Measurements from ENCODE around the gene RXRA. TPM values are rescaled to one million over a fixed set of nuclear protein-coding genes. Genes with fewer than 3 reads are reported as not detected.
A peak's percentile ranks its signal among the peaks of the same experiment; 100 is the strongest.

The RXRA gene
- total and polyA plus RNA-seq, 3 experiments from 2014 or later = 2.1 to 10.0 (median 9.9) TPM

GRCh38 chr9:134357631-134358025, 31.4 kb downstream of the RXRA start:
- no peaks in the 10 kb centered on the region for H3K27me3 Mint-ChIP-seq
- H3K27ac Mint-ChIP-seq = no peak overlapping the region
- Histone ChIP-seq H3K27ac (ENCODE audit: low read depth, low read length) (no peak overlapping the region), H3K27me3 (ENCODE audit: insufficient read depth, low read length, poor library complexity, severe bottlenecking) (no peaks in the 10 kb centered on the region), H3K9me3 (ENCODE audit: low read length) (no peaks in the 10 kb centered on the region), H3K4me1 (ENCODE audit: insufficient read depth, low read length) (no peaks in the 10 kb centered on the region), H3K4me3 (ENCODE audit: low read length) (no peak overlapping the region), H3K36me3 (ENCODE audit: insufficient read depth, low read length) (no peaks in the 10 kb centered on the region)
- no peak overlapping the region for H3K4me3 Mint-ChIP-seq
- no peaks in the 10 kb centered on the region for H3K36me3 Mint-ChIP-seq
- H3K4me1 Mint-ChIP-seq = peaks cover 0 to 4% (median 0%) of the 10 kb centered on the region in 3 donors
- no peaks in the 10 kb centered on the region for H3K9me3 Mint-ChIP-seq
- no peak for DNase-seq
- ChIA-PET POLR2A (no interaction called here), CTCF (no interaction called here)

GRCh38 chr9:134358026-134358661, 31.9 kb downstream of the RXRA start:
- Mint-ChIP-seq H3K9me3 (no peaks in the 10 kb centered on the region), H3K27ac (no peak overlapping the region), H3K36me3 (no peaks in the 10 kb centered on the region), H3K4me1 (peaks cover 0 to 3% (median 0%) of the 10 kb centered on the region in 3 donors), H3K27me3 (no peaks in the 10 kb centered on the region), H3K4me3 (no peak overlapping the region)
- H3K27me3 ChIP-seq (ENCODE audit: insufficient read depth, low read length, poor library complexity, severe bottlenecking) = no peaks in the 10 kb centered on the region
- H3K4me3 ChIP-seq (ENCODE audit: low read length) = no peak overlapping the region
- ChIA-PET POLR2A (no interaction called here), CTCF (no interaction called here)
- no peak overlapping the region for H3K27ac ChIP-seq (ENCODE audit: low read depth, low read length)
- no peaks in the 10 kb centered on the region for H3K9me3 ChIP-seq (ENCODE audit: low read length)
- H3K4me1 ChIP-seq (ENCODE audit: insufficient read depth, low read length) = no peaks in the 10 kb centered on the region
- no peaks in the 10 kb centered on the region for H3K36me3 ChIP-seq (ENCODE audit: insufficient read depth, low read length)
- DNase-seq = no peak

- Mint-ChIP-seq H3K4me1 (peaks cover 0 to 2% (median 0%) of the 10 kb centered on the region in 3 donors), H3K4me3 (no peak overlapping the region), H3K36me3 (no peaks in the 10 kb centered on the region), H3K27ac (no peak overlapping the region), H3K9me3 (no peaks in the 10 kb centered on the region), H3K27me3 (no peaks in the 10 kb centered on the region)
- no peaks in the 10 kb centered on the region for H3K4me1 ChIP-seq (ENCODE audit: insufficient read depth, low read length)
- no peaks in the 10 kb centered on the region for H3K36me3 ChIP-seq (ENCODE audit: insufficient read depth, low read length)
- no peak for DNase-seq
- ChIA-PET POLR2A (no interaction called here), CTCF (no interaction called here)
- H3K4me3 ChIP-seq (ENCODE audit: low read length) = no peak overlapping the region
- H3K27ac ChIP-seq (ENCODE audit: low read depth, low read length) = no peak overlapping the region
- H3K27me3 ChIP-seq (ENCODE audit: insufficient read depth, low read length, poor library complexity, severe bottlenecking) = no peaks in the 10 kb centered on the region
- H3K9me3 ChIP-seq (ENCODE audit: low read length) = no peaks in the 10 kb centered on the region
Observed at GRCh38 chr9:134358662-134359319, 32.5 kb downstream of the RXRA start.

- Histone ChIP-seq H3K4me1 (ENCODE audit: insufficient read depth, low read length) (no peaks in the 10 kb centered on the region), H3K27me3 (ENCODE audit: insufficient read depth, low read length, poor library complexity, severe bottlenecking) (no peaks in the 10 kb centered on the region), H3K27ac (ENCODE audit: low read depth, low read length) (no peak overlapping the region), H3K4me3 (ENCODE audit: low read length) (no peak overlapping the region), H3K9me3 (ENCODE audit: low read length) (no peaks in the 10 kb centered on the region), H3K36me3 (ENCODE audit: insufficient read depth, low read length) (no peaks in the 10 kb centered on the region)
- Mint-ChIP-seq H3K36me3 (no peaks in the 10 kb centered on the region), H3K27me3 (no peaks in the 10 kb centered on the region), H3K9me3 (no peaks in the 10 kb centered on the region), H3K4me1 (no peaks in the 10 kb centered on the region), H3K4me3 (no peak overlapping the region), H3K27ac (no peak overlapping the region)
- ChIA-PET CTCF (no interaction called here), POLR2A (no interaction called here)
- no peak for DNase-seq
Observed at GRCh38 chr9:134359493-134360179, 33.4 kb downstream of the RXRA start.

- Mint-ChIP-seq H3K4me3 (no peak overlapping the region), H3K9me3 (no peaks in the 10 kb centered on the region), H3K27ac (peak overlapping the region in 1 of 8 donors; percentile 21), H3K4me1 (no peaks in the 10 kb centered on the region), H3K36me3 (no peaks in the 10 kb centered on the region), H3K27me3 (no peaks in the 10 kb centered on the region)
- H3K4me3 ChIP-seq (ENCODE audit: low read length) = no peak overlapping the region
- no peaks in the 10 kb centered on the region for H3K9me3 ChIP-seq (ENCODE audit: low read length)
- no peaks in the 10 kb centered on the region for H3K36me3 ChIP-seq (ENCODE audit: insufficient read depth, low read length)
- no peaks in the 10 kb centered on the region for H3K4me1 ChIP-seq (ENCODE audit: insufficient read depth, low read length)
- DNase-seq = no peak
- POLR2A ChIA-PET = no interaction called here
- no peaks in the 10 kb centered on the region for H3K27me3 ChIP-seq (ENCODE audit: insufficient read depth, low read length, poor library complexity, severe bottlenecking)
- CTCF ChIA-PET = no interaction called here
- H3K27ac ChIP-seq (ENCODE audit: low read depth, low read length) = no peak overlapping the region
Observed at GRCh38 chr9:134360180-134360759, 34.0 kb downstream of the RXRA start.

- Histone ChIP-seq H3K27me3 (ENCODE audit: insufficient read depth, low read length, poor library complexity, severe bottlenecking) (no peaks in the 10 kb centered on the region), H3K4me1 (ENCODE audit: insufficient read depth, low read length) (no peaks in the 10 kb centered on the region), H3K36me3 (ENCODE audit: insufficient read depth, low read length) (no peaks in the 10 kb centered on the region), H3K9me3 (ENCODE audit: low read length) (no peaks in the 10 kb centered on the region), H3K4me3 (ENCODE audit: low read length) (no peak overlapping the region), H3K27ac (ENCODE audit: low read depth, low read length) (no peak overlapping the region)
- H3K4me1 Mint-ChIP-seq = no peaks in the 10 kb centered on the region
- H3K27me3 Mint-ChIP-seq = no peaks in the 10 kb centered on the region
- CTCF ChIA-PET = interaction anchor here (1.1 kb wide), 1 partner anchor 190 kb away, joined by 3 read pairs; no protein-coding TSS in a partner anchor
- no peak overlapping the region for H3K27ac Mint-ChIP-seq
- POLR2A ChIA-PET = no interaction called here
- H3K9me3 Mint-ChIP-seq = no peaks in the 10 kb centered on the region
- no peaks in the 10 kb centered on the region for H3K36me3 Mint-ChIP-seq
- H3K4me3 Mint-ChIP-seq = no peak overlapping the region
- DNase-seq = no peak
Observed at GRCh38 chr9:134360897-134361296, 34.6 kb downstream of the RXRA start.

GRCh38 chr9:134361426-134361825, 35.2 kb downstream of the RXRA start:
- Histone ChIP-seq H3K4me1 (ENCODE audit: insufficient read depth, low read length) (no peaks in the 10 kb centered on the region), H3K4me3 (ENCODE audit: low read length) (no peak overlapping the region), H3K9me3 (ENCODE audit: low read length) (no peaks in the 10 kb centered on the region), H3K27me3 (ENCODE audit: insufficient read depth, low read length, poor library complexity, severe bottlenecking) (no peaks in the 10 kb centered on the region), H3K36me3 (ENCODE audit: insufficient read depth, low read length) (no peaks in the 10 kb centered on the region), H3K27ac (ENCODE audit: low read depth, low read length) (no peak overlapping the region)
- Mint-ChIP-seq H3K9me3 (no peaks in the 10 kb centered on the region), H3K27ac (peak overlapping the region in 2 of 8 donors; percentile 32 to 79), H3K4me1 (no peaks in the 10 kb centered on the region), H3K27me3 (no peaks in the 10 kb centered on the region), H3K4me3 (no peak overlapping the region), H3K36me3 (no peaks in the 10 kb centered on the region)
- POLR2A ChIA-PET = no interaction called here
- CTCF ChIA-PET = interaction anchor here (1.1 kb wide), 1 partner anchor 190 kb away, joined by 3 read pairs; no protein-coding TSS in a partner anchor
- no peak for DNase-seq

GRCh38 chr9:134361843-134362414, 35.7 kb downstream of the RXRA start:
- Histone ChIP-seq H3K4me3 (ENCODE audit: low read length) (no peak overlapping the region), H3K27me3 (ENCODE audit: insufficient read depth, low read length, poor library complexity, severe bottlenecking) (no peaks in the 10 kb centered on the region), H3K27ac (ENCODE audit: low read depth, low read length) (no peak overlapping the region), H3K4me1 (ENCODE audit: insufficient read depth, low read length) (no peaks in the 10 kb centered on the region), H3K36me3 (ENCODE audit: insufficient read depth, low read length) (no peaks in the 10 kb centered on the region), H3K9me3 (ENCODE audit: low read length) (no peaks in the 10 kb centered on the region)
- Mint-ChIP-seq H3K27me3 (no peaks in the 10 kb centered on the region), H3K27ac (peak overlapping the region in 1 of 8 donors; percentile 79), H3K36me3 (no peaks in the 10 kb centered on the region), H3K4me1 (no peaks in the 10 kb centered on the region), H3K9me3 (no peaks in the 10 kb centered on the region), H3K4me3 (peak overlapping the region in 1 of 7 donors; percentile 70)
- ChIA-PET CTCF (interaction anchor here (1.1 to 1.6 kb wide), 2 partner anchors 81 to 191 kb away, joined by 3 to 5 read pairs; no protein-coding TSS in a partner anchor), POLR2A (no interaction called here)
- DNase-seq = no peak

All from CD8-positive, alpha-beta memory T cell (primary cell).